Measurements from ENCODE around the gene PTPRG.

DNA sequence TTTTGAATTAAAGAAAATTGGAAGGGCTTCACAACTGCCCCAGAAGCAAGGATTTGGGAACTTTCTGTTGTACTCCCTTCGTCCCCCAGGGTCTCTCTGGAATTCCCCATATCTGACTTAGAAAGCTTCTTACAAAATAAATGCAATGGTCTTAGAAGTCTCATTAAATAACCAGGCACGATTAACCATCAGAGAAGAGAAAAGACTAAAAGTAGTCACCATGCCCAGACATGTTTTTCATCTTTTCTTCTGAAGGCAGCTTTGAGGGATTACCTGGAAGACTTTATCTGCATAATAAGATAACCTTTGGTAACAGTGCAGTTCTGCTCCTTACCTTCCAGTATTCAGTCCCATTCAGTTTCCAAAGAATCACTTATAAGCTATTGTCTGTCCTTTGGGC is 135.9 kb downstream of the PTPRG start:
- no peak for TF ChIP-seq POLR2A (IDR thresholded peaks at IDR 0.05)
- TF ChIP-seq, protein P1, sequence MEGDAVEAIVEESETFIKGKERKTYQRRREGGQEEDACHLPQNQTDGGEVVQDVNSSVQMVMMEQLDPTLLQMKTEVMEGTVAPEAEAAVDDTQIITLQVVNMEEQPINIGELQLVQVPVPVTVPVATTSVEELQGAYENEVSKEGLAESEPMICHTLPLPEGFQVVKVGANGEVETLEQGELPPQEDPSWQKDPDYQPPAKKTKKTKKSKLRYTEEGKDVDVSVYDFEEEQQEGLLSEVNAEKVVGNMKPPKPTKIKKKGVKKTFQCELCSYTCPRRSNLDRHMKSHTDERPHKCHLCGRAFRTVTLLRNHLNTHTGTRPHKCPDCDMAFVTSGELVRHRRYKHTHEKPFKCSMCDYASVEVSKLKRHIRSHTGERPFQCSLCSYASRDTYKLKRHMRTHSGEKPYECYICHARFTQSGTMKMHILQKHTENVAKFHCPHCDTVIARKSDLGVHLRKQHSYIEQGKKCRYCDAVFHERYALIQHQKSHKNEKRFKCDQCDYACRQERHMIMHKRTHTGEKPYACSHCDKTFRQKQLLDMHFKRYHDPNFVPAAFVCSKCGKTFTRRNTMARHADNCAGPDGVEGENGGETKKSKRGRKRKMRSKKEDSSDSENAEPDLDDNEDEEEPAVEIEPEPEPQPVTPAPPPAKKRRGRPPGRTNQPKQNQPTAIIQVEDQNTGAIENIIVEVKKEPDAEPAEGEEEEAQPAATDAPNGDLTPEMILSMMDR (IDR thresholded peaks at IDR 0.05), result no peak
